Adrenal gland (tissue), 5 donors: Measurements from ENCODE around the gene INPPL1.

Experiments used
- CTCF ChIP-seq, 6 experiments: fragments of 450-650 bp in 4 of 6; fragments of 200-600 bp in 2 of 6; sonication (generic) in 1 of 6; IDR thresholded peaks; 1 replicate in 5 of 6; 2 replicates in 1 of 6; pipeline versions ENCODE4 v1.5.1 to v1.8.0; 2016 to 2021; ENCODE audit warnings: antibody characterized with exemption in 6 of 6, mild to moderate bottlenecking in 2 of 6, moderate library complexity in 1 of 6
- POLR2A ChIP-seq, 2 donors: fragments of 450-650 bp; IDR thresholded peaks; one replicate each; pipeline ENCODE4 v1.6.1; 2017; ENCODE audit warnings: antibody characterized with exemption in 2 of 2, mild to moderate bottlenecking in 2 of 2, moderate library complexity in 1 of 2
- donor health status: DM: no; HTN: no; CAD: no.

GRCh38 chr11:72204886-72205285 is 19.7 kb upstream of the INPPL1 start:
- TF ChIP-seq POLR2A (IDR thresholded peaks at IDR 0.05) (no peak), CTCF (IDR thresholded peaks at IDR 0.05) (no peak)
